NB4 (cell line): ENCODE data around the gene HGD.

ENCODE experiments used
- CTCF ChIP-seq: IDR thresholded peaks from one replicate; pipeline ENCODE4 v1.5.1; 2012; ENCODE audit warnings: low read depth, low read length
- MAX ChIP-seq: IDR thresholded peaks from 2 replicates; pipeline ENCODE4 v1.6.1; 2011; ENCODE audit warnings: low read depth, low read length
- POLR2A ChIP-seq: IDR thresholded peaks from 2 replicates; pipeline ENCODE4 v1.6.1; 2011; ENCODE audit warnings: mild to moderate bottlenecking; ENCODE audit not compliant: insufficient read length; ENCODE audit errors: extremely low read depth

- no peak for TF ChIP-seq CTCF
- TF ChIP-seq POLR2A: no peak
- no peak for TF ChIP-seq MAX
Measured at GRCh38 chr3:120604382-120604781, 77.7 kb downstream of the HGD start.
